HCT116 (cell line): Measurements from ENCODE around the gene C11orf98.
"Not testable (repeated sequence)": the region's sequence is repeated elsewhere in the genome, so short reads cannot be mapped to it uniquely, and the experiment has no call there.

Experiments
- EZH2phosphoT487 ChIP-seq: fragments of 200-600 bp; IDR thresholded peaks from 2 replicates; pipeline ENCODE4 v1.6.1; 2018; ENCODE audit warnings: antibody characterized with exemption, borderline replicate concordance
- POLR2AphosphoS5 ChIP-seq: IDR thresholded peaks from 2 replicates; pipeline ENCODE4 v1.6.1; 2011; ENCODE audit warnings: mild to moderate bottlenecking, low read depth, low read length, moderate library complexity
- REST ChIP-seq: IDR thresholded peaks from 2 replicates; pipeline ENCODE4 v1.6.1; 2012; ENCODE audit warnings: low read depth
- SP1 ChIP-seq: IDR thresholded peaks from 2 replicates; pipeline ENCODE4 v1.6.1; 2012; ENCODE audit warnings: low read depth
- SRF ChIP-seq: IDR thresholded peaks from 2 replicates; pipeline ENCODE4 v1.6.1; 2012; ENCODE audit warnings: low read depth
- TCF7L2 ChIP-seq: IDR thresholded peaks from 2 replicates; pipeline ENCODE4 v1.7.0; 2011; ENCODE audit warnings: borderline replicate concordance, inconsistent platforms; ENCODE audit not compliant: insufficient read depth, insufficient read length; ENCODE audit errors: extremely low read depth
- TF ChIP-seq, protein P1 (sequence below): IDR thresholded peaks from 2 replicates; pipeline ENCODE4 v1.6.1; 2012
- TF ChIP-seq, protein P2 (sequence below), 3 experiments: fragments of 200-600 bp in 1 of 3; sonication (generic) in 1 of 3; IDR thresholded peaks in 2 of 3; conservative IDR thresholded peaks in 1 of 3; 2 replicates each; pipeline ENCODE4 v1.5.1; 2012 to 2017; ENCODE audit warnings: low read depth in 2 of 3, low read length in 2 of 3, antibody characterized with exemption in 1 of 3, borderline replicate concordance in 1 of 3, control low read depth in 1 of 3, mild to moderate bottlenecking in 1 of 3, mixed read lengths in 1 of 3, mixed run types in 1 of 3, moderate library complexity in 1 of 3; ENCODE audit not compliant: insufficient read depth in 1 of 3

DNA sequence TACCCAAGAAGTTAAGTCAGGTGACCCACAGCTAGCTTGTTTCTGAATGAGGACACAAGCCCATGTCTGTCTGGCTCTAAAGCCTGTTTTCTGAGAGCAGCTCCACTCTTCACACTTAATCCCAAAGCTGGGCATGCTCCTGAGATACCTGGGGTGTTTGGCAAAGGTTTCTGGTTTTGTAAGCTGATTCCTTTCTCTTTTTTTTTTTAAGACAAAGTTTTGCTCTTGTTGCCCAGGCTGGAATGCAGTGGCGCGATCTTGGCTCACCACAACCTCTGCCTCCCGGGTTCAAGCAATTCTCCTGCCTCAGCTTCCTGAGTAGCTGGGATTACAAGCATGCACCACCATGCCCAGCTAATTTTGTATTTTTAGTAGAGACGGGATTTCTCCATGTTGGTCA is 28.6 kb upstream of the C11orf98 start:
- TF ChIP-seq, protein P1, sequence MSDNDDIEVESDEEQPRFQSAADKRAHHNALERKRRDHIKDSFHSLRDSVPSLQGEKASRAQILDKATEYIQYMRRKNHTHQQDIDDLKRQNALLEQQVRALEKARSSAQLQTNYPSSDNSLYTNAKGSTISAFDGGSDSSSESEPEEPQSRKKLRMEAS = not testable (repeated sequence)
- TF ChIP-seq, protein P2, sequence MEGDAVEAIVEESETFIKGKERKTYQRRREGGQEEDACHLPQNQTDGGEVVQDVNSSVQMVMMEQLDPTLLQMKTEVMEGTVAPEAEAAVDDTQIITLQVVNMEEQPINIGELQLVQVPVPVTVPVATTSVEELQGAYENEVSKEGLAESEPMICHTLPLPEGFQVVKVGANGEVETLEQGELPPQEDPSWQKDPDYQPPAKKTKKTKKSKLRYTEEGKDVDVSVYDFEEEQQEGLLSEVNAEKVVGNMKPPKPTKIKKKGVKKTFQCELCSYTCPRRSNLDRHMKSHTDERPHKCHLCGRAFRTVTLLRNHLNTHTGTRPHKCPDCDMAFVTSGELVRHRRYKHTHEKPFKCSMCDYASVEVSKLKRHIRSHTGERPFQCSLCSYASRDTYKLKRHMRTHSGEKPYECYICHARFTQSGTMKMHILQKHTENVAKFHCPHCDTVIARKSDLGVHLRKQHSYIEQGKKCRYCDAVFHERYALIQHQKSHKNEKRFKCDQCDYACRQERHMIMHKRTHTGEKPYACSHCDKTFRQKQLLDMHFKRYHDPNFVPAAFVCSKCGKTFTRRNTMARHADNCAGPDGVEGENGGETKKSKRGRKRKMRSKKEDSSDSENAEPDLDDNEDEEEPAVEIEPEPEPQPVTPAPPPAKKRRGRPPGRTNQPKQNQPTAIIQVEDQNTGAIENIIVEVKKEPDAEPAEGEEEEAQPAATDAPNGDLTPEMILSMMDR (IDR thresholded peaks at IDR 0.05 in 2 of 3, conservative IDR thresholded peaks at IDR 0.05 in 1 of 3; ENCODE audit: borderline replicate concordance in 1 of 3, insufficient read depth in 1 of 3, low read depth in 2 of 3, low read length in 2 of 3) = not testable (repeated sequence)
- TF ChIP-seq SP1, REST, SRF, EZH2phosphoT487, POLR2AphosphoS5, TCF7L2: not testable (repeated sequence)
